NCI-H2196 (cell line): ENCODE data around the gene SMOC2.

Source experiments
- DNase-seq: peaks from one replicate; lab custom pipeline; 2025; ENCODE audit not compliant: unreplicated experiment; lab: John Stamatoyannopoulos, UW

Gene SMOC2

DNA sequence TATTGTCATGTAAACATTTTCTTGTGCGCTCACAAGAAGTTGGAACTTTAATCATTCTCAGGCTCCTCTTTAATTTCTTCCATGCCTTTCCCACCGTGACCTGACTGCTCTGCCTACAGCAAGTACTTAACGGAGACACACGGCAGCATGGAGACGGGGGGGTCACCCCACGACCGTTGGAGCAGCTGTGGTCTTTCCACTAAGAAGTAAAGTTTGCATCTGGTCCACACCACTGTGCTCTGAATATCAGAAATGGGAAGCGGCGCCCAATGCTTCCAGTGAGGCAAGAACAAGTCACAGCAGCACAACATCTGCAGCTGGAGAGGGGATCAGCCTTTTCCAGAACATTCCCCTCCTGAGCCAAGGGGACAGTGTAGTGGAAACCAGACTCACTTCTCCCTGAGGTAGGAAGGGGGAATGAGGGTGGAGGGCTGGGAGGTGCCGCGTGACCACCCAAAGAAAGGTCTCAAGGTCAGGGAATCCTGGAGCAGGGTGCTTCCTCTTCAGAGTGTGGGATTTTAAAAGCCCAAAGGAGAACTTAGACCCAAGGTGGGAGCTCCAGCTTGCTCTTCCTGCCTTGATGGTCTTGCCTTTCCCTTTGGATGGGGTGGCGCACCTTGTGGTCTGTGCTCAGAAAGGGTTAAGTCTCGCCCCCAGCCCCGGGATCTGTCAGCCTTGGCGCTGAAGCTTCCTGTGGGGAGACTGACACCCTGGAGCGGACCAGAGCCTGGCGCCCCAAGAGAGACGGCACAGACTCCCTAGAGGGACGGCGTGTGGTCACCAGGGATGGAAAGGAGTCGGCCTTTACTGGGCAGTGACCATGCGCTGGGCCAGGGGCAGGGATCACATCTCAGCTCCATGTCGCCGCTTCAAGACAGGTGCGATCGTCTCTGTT lies 25.6 kb upstream of the SMOC2 start:
- no peak for DNase-seq

DNA sequence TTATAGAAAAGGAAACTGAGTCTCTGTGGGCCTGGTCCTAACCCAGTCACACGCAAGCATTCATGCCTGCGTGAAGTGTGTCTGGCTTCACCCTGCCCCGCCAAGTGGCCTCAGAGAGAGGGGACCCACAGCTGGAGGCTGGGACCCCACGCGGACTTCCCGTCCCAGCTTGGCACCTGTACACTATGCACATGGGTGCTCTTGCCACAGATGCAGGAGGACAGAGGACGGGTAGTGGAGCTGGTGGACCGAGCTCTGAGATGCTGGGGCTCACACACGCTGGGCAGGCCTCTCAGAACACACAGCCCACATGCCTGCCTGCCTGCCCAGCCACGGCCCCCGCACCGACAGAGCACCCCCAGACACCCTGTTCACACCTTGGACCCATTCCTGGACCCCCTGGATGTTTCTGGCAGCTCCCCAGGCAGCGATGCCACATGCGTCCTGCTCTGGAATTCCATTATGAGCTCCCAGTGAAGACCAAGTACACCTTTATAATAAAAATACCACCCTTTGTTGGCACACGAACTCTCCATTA lies 24.9 kb upstream of the SMOC2 start:
- no peak for DNase-seq

DNA sequence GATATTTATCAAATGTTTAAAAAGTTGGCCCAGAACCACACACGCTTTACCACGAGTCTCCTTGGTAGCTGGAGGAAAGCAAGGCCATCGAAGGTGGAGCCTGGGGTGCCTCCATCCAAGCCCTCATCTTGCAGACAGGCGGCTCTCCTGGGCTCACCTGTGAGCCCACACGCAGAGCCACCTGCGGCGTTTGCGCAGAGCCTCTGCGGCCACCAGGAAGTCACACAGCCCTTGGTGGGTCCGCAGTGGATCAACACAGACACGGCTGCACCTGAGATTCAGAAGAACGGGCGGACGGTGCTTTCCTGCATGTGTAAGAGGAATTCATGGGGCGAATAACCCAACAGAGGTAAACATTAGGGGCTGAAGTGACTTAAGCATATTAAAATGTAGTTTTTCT lies 24.5 kb upstream of the SMOC2 start:
- DNase-seq = no peak

DNA sequence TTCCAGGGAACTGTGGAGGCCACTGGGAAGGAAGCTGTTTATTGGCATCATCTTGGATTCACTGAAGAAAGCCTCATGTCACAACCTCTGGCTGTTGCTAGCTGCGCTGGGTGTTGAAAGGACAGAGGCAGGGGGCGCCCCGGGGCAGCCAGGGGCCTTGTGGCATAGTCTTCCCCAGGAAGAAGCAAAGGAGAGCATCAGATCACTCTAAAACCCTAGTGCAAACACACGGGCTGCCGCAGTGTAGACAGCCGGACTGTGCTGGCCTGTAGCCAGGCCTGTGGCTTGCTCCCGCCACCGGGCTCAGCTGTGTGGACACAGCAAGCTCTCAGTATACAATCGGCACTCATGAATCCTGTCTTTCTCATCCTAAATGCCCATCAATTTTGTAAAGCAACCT lies 23.8 kb upstream of the SMOC2 start:
- peak; percentile 58 for DNase-seq

DNA sequence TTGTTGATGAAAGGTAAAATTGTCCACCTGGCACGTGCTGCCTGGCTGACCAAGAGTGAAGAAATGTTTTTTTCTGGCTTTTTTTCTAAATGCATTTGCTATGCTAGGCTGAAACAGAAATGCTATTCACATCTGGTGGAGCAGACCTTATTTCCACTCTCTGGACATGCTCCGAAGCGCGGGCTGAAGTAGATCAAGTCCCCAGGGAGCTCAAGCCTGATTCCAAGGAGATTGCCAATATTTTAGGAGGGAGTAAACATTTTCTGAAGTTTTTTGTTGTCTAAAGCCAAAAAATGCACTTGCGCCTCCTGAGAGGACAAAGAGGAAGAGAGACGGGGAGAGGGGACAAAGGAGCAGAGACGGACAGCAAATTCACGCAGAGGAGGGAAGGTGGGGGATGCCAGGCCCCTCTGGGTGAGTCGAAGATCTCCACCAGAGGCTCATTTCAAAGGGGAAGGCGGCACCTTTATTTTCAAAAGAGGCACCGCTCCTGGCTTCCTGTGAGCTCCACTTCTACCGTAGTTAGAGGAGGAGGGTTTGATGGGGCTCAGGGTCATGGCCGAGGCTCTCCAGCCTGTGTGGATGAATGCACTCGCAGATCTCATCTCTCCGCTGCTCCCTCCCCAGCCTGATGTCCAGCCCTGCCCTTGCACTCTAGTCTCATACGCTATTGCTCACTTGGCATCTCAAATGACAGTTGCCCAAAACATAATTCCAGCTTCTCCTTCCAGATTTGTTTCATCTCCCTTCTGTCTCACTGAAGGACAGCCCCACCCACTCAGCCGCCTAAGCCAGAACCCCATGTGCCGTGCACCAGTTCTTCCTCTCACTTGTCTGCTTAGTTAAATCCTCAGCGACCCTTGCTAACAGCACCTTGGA lies 23.1 kb upstream of the SMOC2 start:
- DNase-seq = no peak

- no peak for DNase-seq
These were observed 22.3 kb upstream of the SMOC2 start for GRCh38 chr6:168418711-168419121.

GRCh38 chr6:168419569-168419968 lies 21.4 kb upstream of the SMOC2 start:
- no peak for DNase-seq

DNA sequence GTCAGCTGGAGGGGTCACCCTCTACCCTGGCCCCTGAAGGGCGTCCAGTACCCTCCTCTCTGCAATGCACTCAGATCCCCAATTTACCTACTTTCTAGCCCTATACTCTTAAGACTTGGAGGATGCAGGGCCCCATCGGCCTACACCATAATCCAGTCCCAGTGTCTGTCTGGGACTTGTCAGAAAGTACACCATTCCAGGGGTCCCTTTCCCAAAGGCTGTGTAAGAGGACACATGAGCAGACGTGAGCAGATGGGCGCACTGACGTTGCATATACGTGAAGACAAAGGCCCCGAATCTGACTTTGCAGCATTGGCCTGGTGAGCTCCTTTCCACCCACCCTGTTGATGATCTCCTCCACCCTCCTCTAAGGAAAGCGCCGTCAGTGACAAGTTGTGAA lies 20.9 kb upstream of the SMOC2 start:
- no peak for DNase-seq

GRCh38 chr6:168420706-168421105 lies 20.3 kb upstream of the SMOC2 start:
- no peak for DNase-seq

DNA sequence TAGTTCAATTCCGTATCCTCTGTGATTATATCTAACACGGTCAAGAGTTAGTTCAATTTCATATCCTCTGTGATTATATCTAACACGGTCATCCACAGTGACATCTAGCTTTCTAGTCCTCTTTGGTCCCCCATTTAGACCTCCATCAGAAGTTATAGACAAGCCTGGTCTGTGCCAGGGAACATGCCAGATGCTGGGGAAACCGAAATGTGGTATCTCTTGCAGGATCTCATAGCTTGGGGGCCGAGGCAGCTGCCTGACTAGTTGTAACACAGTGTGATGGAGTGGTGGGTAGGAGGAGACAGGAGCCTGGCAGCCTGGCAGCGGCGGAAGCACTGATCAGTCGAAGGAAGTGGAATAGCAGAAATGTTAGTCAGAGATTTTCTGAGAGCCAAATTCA lies 13.8 kb upstream of the SMOC2 start:
- DNase-seq = no peak

- DNase-seq = peak; percentile 11
These were observed 12.7 kb upstream of the SMOC2 start for GRCh38 chr6:168428052-168428826.

GRCh38 chr6:168428863-168429262 lies 12.1 kb upstream of the SMOC2 start:
- no peak for DNase-seq

GRCh38 chr6:168432196-168432595 lies 8.8 kb upstream of the SMOC2 start:
- DNase-seq = no peak

GRCh38 chr6:168433898-168434297 lies 7.1 kb upstream of the SMOC2 start:
- DNase-seq = no peak

DNA sequence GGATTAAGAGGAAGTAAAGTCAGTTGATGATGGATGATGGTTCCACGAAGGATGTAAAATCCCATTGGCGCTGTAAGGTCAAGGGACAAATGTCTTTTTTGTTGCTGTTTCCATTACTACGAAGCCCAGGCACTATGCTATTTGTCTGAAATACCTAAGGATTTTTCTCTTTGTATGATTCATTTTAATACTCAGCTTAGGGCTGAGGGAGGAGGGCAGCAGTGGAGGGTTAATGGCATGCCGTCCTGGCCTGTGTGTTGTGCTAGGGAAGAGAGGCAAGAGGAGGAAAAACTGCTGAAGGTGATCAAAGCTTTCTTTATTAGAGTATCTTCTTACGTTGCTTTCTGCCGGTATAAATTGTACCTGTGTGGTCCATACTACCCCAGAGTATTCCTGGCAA lies 6.5 kb upstream of the SMOC2 start:
- no peak for DNase-seq

DNA sequence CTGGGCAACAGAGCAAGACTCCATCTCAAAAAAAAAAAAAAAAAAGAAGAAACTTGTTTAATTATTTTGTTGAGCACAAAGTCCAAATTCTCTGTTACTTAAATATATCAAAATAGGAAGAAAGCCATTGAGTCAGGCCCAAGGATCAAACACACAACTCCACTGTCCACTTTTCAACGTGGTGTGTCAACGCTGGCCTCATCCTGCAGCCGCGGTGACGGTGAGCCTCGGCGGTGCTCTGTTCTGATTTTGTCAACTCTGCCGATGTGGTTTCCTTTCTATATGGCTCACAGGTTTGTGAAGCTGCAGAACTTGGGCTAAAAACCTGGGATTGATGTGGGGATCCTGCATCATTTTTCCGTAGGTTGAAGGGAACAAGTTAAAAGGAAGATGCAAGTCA lies 3.2 kb upstream of the SMOC2 start:
- DNase-seq = no peak

DNA sequence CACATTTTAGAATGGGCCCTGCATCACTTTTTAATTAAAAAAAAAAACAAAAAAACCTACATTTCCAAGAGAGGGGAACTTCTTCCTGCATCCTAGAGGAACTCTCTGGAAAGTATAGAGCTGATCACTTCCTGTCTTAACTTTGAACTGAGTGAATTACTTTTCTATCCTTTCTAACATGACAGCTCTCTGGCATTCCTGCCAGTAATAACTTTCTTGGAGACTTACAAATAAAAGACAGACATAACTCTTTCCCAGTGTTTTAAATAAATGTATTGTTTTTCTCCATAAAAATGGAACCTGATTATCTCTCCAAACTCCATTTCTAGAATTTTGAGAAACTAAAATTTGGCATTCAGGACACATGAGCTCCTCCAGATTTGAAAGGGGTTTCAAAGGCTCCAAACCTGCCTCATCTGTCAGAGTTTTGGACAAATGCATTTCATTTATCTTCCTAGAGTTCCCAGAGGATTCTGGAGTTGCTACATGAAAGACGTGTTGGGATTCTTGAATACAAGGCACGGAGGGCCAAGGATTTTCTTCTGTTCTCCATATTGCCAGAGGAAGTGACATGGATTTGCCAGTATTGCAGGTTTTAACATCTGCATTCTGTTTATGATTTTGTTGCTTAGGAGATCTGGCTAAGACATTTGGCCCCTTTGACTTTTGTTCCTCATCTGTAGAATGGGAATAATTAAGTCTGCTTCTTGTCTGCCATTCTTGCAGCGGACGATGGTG lies 2.0 kb upstream of the SMOC2 start:
- no peak for DNase-seq

DNA sequence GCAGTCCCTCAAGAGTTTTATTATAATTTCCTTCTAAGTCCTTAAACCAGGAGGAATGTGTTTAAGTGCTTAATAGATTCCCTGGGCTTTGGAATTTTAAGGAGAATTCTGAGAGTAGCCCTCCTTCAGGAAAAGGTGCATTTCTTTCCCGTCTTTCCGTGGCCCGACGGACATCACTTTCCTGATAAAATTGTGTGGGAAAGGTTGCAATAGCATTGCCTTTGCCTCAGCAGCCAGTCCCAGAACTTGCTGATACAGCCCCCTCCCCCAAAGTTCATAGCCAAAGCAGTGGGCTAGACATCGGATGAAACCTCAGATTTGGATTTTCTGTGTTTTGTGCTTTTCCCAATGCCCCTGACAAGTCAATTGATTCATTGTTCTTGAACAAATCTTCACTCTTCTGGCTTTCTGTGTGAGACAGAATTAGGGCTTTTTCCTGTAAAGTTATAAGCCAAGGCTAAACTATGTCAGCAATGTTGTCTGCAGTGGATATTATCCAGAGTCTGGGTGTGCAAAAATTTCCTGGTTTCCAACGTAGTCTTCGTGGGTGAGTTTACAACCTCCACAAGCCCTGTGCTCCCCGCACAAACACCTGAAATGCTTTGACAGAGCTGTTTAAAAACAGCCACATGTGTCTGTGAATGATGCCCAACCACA lies 1.1 kb upstream of the SMOC2 start:
- no peak for DNase-seq

DNA sequence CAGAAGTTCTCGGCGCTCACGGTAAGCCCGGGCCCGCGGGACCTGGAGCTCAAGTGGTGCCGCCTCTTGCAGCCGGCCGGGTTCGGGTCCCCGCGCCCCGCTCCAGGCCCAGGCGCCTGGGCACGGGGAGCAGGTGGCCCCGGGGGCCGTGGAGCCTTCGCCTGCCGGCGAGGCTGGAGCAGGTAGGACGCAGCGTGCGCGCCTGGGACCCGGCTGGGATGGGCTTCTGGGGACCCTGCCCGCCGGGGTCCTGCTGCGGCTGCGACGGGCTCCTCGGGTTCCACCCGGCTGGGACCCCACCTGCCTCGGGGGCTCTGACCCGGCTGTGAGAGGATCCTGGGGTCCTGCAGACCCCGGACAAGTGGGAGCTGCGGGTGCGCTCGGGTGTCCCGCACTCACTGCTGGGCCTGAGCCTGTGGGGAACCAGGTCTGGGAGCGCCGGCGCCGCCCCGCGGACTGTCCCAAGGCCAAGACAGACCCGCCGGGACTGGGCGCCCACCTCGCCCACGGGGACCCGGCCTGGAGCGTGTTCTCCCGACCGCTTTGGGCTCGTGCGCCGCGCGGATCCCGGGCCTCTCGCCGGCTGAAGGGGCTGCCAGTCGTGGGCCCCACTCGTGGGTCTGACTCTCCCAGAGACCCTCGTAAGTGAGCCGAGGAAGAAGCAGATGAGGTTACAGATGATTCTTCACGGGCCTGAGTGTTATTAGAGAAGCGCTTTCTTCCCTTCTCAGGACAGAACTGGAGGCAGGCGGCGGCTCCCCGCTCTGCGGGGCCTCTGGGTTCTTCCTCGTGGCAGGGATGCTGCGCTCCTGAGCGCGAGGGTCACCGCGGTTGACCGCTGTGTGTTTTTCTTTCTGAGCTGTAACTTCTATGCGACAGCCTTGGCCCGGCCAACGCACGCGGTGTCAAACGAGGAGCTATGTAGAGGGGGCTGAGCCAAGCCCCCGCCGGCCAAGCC lies 729 bp downstream of the SMOC2 start:
- DNase-seq = no peak
